ENCODE data around the gene SLC35E2B. TPM values are rescaled to one million over a fixed set of nuclear protein-coding genes. Genes with fewer than 3 reads are reported as not detected.
A peak's percentile ranks its signal among the peaks of the same experiment; 100 is the strongest.
"Not testable (repeated sequence)": the region's sequence is repeated elsewhere in the genome, so short reads cannot be mapped to it uniquely, and the experiment has no call there.

The SLC35E2B gene
- total RNA-seq, 3 donors from 2014 or later (not counting 1 experiment from before 2014, with no cell fraction given) = 57.6 to 79.9 (median 61.8) TPM

DNA sequence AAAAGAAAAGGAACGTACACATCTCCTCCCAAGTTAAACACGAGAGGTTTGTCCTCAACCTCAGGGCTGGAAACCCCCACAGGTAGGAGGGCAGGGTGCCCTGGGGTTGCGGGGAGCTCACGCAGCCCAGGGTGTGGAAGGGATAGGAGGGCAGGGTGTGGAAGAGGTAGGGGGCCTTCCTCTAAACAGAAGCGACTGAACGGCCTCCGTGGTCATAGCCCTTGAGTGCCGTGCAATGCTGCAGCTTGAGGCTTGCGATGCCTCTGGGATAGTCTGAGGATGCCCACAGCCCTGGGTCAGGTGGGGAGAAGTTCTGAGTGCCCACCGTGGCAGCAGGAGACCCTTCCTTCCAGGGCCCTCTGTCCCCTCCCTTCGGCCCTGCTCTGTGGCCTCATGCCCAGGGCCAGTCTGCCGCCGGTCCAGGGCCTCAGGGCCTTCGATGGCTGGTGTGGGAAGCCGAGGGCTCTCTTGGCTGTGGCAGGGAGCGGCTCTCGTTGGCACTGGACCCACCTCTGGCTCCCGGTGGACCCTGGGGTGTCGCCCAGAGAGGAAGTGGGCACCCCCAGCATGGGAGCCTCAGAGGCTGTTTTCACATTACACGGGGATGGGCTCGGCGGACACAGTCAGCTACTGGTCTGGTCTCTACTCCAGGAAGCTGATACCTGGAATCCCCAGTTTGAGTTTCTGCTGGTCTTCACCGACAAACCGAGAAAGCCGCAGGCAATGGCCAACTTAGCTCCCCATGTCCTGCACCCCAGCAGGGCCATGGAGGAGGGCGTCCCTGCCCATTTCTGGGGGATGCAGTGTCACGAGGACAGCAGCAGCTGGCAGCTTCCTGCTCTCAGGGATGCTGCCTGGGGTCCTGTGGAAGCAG, 27.4 kb downstream of the SLC35E2B start:
- DNase-seq (no peak), ATAC-seq (no peak)
- no peaks in the 10 kb centered on the region for H3K9me3 ChIP-seq (ENCODE audit: control insufficient read depth, insufficient read depth, low read length)
- Mint-ChIP-seq H3K4me1 (no peaks in the 10 kb centered on the region), H3K27me3 (ENCODE audit: low read depth in 2 of 2) (no peaks in the 10 kb centered on the region), H3K4me3 (no peak overlapping the region), H3K36me3 (no peaks in the 10 kb centered on the region), H3K9me3 (no peaks in the 10 kb centered on the region), H3K27ac (no peak overlapping the region)
- H3K4me1 ChIP-seq (ENCODE audit: control insufficient read depth, insufficient read depth, low read length) = peaks cover 3% of the 10 kb centered on the region
- H3K27me3 ChIP-seq (ENCODE audit: control insufficient read depth, insufficient read depth, low read length) = no peaks in the 10 kb centered on the region
- peak; percentile 26 for TF ChIP-seq CTCF (IDR thresholded peaks at IDR 0.05)
- H3K4me3 ChIP-seq (ENCODE audit: low read length) = no peak overlapping the region
- WGBS (ENCODE audit: insufficient coverage) = 96% methylated on average over 26 of the region's 27 CpGs
- H3K27ac ChIP-seq (ENCODE audit: low read length) = no peak overlapping the region
- intact Hi-C loops (cut with micrococcal nuclease) = no loop called here
- peaks cover 32% of the 10 kb centered on the region for H3K36me3 ChIP-seq (ENCODE audit: control insufficient read depth, insufficient read depth, low read length)

- H3K4me1 Mint-ChIP-seq; H3K27me3 ChIP-seq (ENCODE audit: control insufficient read depth, insufficient read depth, low read length); H3K4me3 ChIP-seq (ENCODE audit: low read length); H3K27ac ChIP-seq (ENCODE audit: low read length); H3K36me3 Mint-ChIP-seq; H3K9me3 ChIP-seq (ENCODE audit: control insufficient read depth, insufficient read depth, low read length); H3K4me3 Mint-ChIP-seq; H3K27me3 Mint-ChIP-seq (ENCODE audit: low read depth in 2 of 2); H3K9me3 Mint-ChIP-seq; ATAC-seq; H3K4me1 ChIP-seq (ENCODE audit: control insufficient read depth, insufficient read depth, low read length); H3K27ac Mint-ChIP-seq; intact Hi-C loops (cut with micrococcal nuclease); DNase-seq: not testable (repeated sequence)
- WGBS (ENCODE audit: insufficient coverage) = 0% methylated on average over 1 of the region's 11 CpGs
- H3K36me3 ChIP-seq (ENCODE audit: control insufficient read depth, insufficient read depth, low read length) = peaks cover 25% of the 10 kb centered on the region
These were observed 28.3 kb downstream of the SLC35E2B start for GRCh38 chr1:1664318-1664717.

- H3K27me3 ChIP-seq (ENCODE audit: control insufficient read depth, insufficient read depth, low read length); ATAC-seq; H3K4me3 ChIP-seq (ENCODE audit: low read length); intact Hi-C loops (cut with micrococcal nuclease); H3K27ac ChIP-seq (ENCODE audit: low read length); DNase-seq; H3K4me3 Mint-ChIP-seq; H3K27ac Mint-ChIP-seq; H3K27me3 Mint-ChIP-seq (ENCODE audit: low read depth in 2 of 2); H3K36me3 Mint-ChIP-seq; H3K9me3 ChIP-seq (ENCODE audit: control insufficient read depth, insufficient read depth, low read length); H3K4me1 Mint-ChIP-seq; H3K9me3 Mint-ChIP-seq: not testable (repeated sequence)
- peaks cover 19% of the 10 kb centered on the region for H3K36me3 ChIP-seq (ENCODE audit: control insufficient read depth, insufficient read depth, low read length)
- H3K4me1 ChIP-seq (ENCODE audit: control insufficient read depth, insufficient read depth, low read length) = peaks cover 11% of the 10 kb centered on the region
- 86% methylated on average over 15 of the region's 15 CpGs for WGBS (ENCODE audit: insufficient coverage)
These were observed 29.6 kb downstream of the SLC35E2B start for GRCh38 chr1:1662830-1663560.

DNA sequence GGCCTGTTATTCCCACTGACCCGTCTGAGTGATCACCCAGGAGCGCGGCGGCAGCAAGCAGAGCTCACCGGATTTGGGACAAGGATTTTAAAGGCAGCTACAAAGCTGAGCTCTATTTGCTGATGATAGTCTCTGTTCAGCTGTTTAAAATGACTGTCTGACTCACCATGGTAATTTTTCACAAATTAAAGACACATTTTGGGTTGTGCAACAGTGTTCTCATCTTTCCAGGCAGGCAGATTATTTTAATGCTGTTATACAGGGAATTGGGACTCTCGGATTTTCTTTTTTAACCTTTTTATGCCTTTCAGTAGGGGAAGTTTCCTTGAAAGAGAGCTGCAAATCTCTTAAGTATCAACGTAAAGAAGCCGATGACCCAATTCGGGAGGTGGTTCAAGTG, 30.2 kb downstream of the SLC35E2B start:
- H3K9me3 ChIP-seq (ENCODE audit: control insufficient read depth, insufficient read depth, low read length); DNase-seq; H3K27me3 ChIP-seq (ENCODE audit: control insufficient read depth, insufficient read depth, low read length); H3K4me3 ChIP-seq (ENCODE audit: low read length); H3K27me3 Mint-ChIP-seq (ENCODE audit: low read depth in 2 of 2); H3K9me3 Mint-ChIP-seq; H3K4me3 Mint-ChIP-seq; H3K4me1 Mint-ChIP-seq; H3K36me3 Mint-ChIP-seq; H3K27ac Mint-ChIP-seq; ATAC-seq; H3K27ac ChIP-seq (ENCODE audit: low read length); intact Hi-C loops (cut with micrococcal nuclease): not testable (repeated sequence)
- Histone ChIP-seq H3K36me3 (ENCODE audit: control insufficient read depth, insufficient read depth, low read length) (peaks cover 19% of the 10 kb centered on the region), H3K4me1 (ENCODE audit: control insufficient read depth, insufficient read depth, low read length) (peaks cover 13% of the 10 kb centered on the region)
- WGBS (ENCODE audit: insufficient coverage) = 88% methylated on average over 4 of the region's 9 CpGs

GRCh38 chr1:1658583-1659549, 33.7 kb downstream of the SLC35E2B start, which contains the start of gene CDK11B:
CDK11B (minus strand) TSS chr1:1659004; CDS start chr1:1657485, 1,519 bp downstream.
- H3K27me3 ChIP-seq (ENCODE audit: control insufficient read depth, insufficient read depth, low read length); H3K9me3 ChIP-seq (ENCODE audit: control insufficient read depth, insufficient read depth, low read length); H3K36me3 Mint-ChIP-seq; H3K27me3 Mint-ChIP-seq (ENCODE audit: low read depth in 2 of 2); intact Hi-C loops (cut with micrococcal nuclease); H3K9me3 Mint-ChIP-seq; H3K4me1 Mint-ChIP-seq: not testable (repeated sequence)
- Histone ChIP-seq H3K4me1 (ENCODE audit: control insufficient read depth, insufficient read depth, low read length) (peaks cover 13% of the 10 kb centered on the region), H3K27ac (ENCODE audit: low read length) (peak within 1 kb of the TSS; percentile 100), H3K4me3 (ENCODE audit: low read length) (peak within 1 kb of the TSS; percentile 96), H3K36me3 (ENCODE audit: control insufficient read depth, insufficient read depth, low read length) (peaks cover 21% of the 10 kb centered on the region)
- WGBS (ENCODE audit: insufficient coverage) = under 1% methylated on average over 59 of the region's 96 CpGs
- Mint-ChIP-seq H3K4me3 (peak within 1 kb of the TSS; percentile 96), H3K27ac (peak within 1 kb of the TSS; percentile 97 to 98)
- peak; percentile 91 to 98 (median 93) for ATAC-seq
- DNase-seq = peak; percentile 95 to 99

DNA sequence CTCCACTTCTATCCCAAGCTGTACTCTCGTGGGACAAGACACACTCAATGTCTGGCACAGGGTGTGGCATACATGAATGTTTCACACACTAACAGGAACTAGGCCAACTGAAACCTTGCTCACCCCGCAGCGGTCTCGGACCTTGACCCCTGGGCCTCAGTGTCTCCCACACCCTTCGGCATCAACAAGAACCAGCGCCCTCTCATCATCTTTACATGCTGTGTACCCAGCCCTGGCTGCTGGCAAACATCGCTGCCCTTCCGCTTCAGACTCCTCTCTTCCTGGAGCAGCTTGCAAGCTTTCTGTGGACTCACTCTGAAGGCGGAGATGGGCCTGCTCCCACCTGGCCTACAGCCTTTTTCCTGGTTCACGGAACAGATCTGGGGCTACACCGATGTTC, 44.3 kb downstream of the SLC35E2B start:
- H3K27me3 Mint-ChIP-seq (ENCODE audit: low read depth in 2 of 2); DNase-seq; H3K27ac ChIP-seq (ENCODE audit: low read length); H3K4me1 Mint-ChIP-seq; ATAC-seq; H3K4me3 Mint-ChIP-seq; H3K4me3 ChIP-seq (ENCODE audit: low read length); H3K27me3 ChIP-seq (ENCODE audit: control insufficient read depth, insufficient read depth, low read length); H3K27ac Mint-ChIP-seq; H3K4me1 ChIP-seq (ENCODE audit: control insufficient read depth, insufficient read depth, low read length); H3K9me3 Mint-ChIP-seq; H3K9me3 ChIP-seq (ENCODE audit: control insufficient read depth, insufficient read depth, low read length): not testable (repeated sequence)
- intact Hi-C loops (cut with micrococcal nuclease) = loop anchor here (5.0 kb wide), 1 partner anchor 69 kb away; no protein-coding TSS in a partner anchor
- 97% methylated on average over 11 of the region's 11 CpGs for WGBS (ENCODE audit: insufficient coverage)
- H3K36me3 Mint-ChIP-seq = peaks cover 32% of the 10 kb centered on the region
- H3K36me3 ChIP-seq (ENCODE audit: control insufficient read depth, insufficient read depth, low read length) = peaks cover 35% of the 10 kb centered on the region

Data from natural killer cell (primary cell).